ENCODE measurements around the gene REP15.
"Not testable (repeated sequence)": the region's sequence is repeated elsewhere in the genome, so short reads cannot be mapped to it uniquely, and the experiment has no call there.

REP15 gene

DNA sequence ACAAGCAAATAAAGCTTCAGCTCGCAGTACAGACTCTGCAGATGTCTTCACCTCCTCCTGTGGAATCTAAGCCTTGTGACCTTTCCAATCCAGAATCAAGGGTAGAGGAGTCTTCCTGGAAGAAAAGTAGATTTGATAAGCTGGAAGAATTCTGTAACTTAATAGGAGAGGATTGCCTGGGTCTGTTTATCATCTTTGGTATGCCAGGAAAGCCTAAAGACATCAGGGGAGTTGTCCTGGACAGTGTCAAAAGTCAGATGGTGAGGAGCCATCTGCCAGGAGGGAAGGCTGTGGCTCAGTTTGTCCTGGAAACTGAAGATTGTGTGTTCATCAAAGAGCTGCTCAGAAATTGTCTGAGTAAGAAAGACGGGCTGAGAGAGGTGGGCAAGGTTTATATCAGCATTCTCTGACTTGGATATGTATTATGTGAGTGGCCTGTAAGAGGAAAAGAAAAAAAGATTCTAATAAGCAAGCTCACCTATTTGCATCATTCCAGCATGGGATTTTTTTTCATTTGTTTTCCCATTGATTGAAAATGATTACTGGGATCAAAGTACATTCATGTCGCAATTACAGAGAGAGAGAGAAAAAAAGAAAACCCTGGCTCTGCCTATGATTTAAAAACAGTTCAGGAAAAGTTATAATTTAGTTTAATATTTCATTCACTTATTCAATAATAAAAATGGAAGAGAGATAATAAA, 767 bp downstream of the REP15 start:
- DNase-seq (ENCODE audit: low read depth in 2 of 2): no peak

DNA sequence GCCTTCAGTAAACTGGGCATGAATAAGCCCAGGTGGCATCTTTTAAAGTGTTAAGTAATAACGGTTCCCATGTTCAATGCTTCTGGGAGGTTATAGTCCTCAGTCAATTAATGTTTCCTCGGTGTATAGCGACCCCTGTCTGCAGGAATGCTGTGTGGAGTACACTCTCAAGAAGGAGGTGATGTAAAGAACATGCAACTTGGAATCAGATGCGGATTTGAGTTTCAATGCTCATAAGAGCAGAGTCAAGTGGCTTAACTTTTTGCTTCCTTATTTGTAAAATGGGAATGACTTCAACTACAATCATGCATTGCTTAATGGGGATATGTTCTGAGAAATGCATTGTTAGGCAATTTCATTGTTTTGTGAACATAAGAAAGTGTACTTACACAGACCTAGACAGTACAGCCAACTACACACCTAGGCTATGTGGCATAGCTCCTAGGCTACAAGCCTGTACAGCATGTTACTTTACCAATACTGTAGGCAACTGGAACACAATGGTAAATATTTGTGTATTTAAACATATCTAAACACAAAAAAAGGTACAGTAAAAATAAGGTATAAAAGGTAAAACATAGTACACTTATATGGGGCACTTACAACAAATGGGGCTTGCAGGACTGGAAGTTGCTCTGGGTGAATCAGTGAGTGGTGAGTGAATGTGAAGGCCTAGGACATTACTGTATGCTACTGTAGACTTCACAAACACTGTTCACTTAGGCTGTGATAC, 7.6 kb downstream of the REP15 start:
- peak; percentile 38 to 56 for DNase-seq (ENCODE audit: low read depth in 2 of 2)

DNA sequence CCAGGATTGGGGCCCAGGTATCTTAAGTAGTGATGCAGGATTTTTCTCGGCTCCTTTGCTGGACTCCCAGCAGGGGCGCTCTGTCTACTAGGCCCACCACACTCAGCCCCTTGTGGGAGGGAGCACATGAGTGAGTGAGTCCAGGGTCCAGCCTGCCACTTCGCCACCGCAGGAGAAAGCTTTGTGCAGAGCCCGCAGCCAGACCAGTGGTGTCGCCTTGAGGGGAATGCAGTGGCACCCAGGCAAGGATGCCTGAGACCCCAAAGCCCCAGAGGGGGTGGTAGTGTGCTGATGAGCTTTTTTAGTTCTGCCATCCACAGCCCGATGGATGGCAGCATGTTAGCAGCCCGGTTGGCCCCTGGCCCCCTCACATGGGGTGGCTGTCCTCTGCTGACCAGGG, 9.0 kb downstream of the REP15 start:
- no peak for DNase-seq (ENCODE audit: low read depth in 2 of 2)

DNA sequence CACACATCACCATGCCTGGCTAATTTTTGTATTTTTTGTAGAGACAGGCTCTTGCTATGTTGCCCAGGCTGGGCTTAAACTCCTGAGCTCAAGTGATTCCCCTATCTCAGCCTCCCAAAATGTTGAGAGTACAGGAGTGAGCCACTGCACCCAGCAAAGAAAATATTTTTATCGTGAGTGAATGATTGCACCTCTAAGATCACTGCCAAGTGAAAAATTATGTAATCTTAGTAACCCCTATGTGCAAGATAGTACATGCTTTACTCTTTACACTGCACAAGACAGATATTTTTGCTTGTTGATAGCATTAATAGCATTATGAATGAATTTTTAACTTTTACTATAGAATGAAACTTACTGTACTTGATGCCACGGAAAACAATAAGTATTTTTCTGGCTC, 11.0 kb downstream of the REP15 start:
- DNase-seq (ENCODE audit: low read depth in 2 of 2): no peak

DNA sequence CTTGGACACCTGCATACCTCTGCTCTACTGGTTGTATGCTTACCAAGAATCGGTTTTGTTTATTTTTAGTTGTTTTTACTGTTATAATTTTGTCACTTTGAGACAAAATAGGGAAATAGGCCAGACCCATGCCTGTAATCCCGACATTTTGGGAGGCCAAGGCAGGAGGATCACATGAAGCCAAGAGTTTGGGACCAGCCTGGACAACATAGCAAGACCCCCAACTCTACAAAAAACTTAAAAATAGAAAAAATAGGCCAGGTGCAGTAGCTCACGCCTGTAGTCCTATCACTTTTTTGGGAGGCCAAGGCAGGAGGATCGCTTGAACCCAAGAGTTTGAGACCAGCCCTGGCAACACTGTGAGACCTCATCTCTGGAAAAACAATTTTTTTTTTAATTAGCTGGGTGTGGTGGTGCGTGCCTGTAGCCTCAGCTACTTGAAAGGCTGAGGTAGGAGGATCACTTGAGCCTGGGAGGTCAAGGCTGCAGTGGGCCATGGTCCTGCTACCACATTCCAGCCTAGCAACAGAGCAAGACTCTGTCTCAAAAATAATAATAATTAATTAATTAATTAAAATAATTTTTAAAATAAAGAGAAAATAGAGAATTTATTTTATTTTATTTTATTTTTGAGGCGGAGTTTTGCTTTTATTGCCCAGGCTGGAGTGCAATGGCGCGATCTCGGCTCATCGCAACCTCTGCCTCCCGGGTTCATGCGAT, 13.1 kb downstream of the REP15 start:
- DNase-seq (ENCODE audit: low read depth in 2 of 2): no peak

DNA sequence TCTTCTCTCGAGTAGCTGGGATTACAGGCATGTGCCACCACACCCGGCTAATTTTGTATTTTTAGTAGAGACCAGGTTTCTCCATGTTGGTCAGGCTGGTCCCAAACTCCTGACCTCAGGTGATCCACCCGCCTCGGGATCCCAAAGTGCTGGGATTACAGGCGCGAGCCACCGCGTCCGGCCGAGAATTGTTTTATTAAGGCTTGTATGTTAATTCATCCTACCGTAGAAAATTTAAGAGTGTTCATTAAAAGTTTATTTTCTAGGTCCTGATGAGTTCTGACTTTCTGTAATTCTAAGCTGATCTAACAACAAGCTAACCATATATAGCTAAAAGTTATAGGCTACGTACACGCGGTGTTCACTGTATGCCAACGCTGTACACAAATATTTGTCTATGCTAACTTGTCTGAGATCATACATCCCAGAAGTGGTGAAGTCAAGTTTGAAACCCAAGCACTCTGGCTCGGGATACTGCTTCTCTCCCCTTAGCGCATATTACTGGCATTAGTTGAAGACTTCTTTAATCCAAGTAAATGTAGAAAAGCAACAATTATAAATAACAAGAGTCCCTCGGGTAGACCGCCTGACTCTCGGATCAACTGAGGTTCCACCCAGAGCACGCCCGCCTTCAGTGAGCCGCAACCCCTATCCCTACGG, 13.8 kb downstream of the REP15 start:
- DNase-seq (ENCODE audit: low read depth in 2 of 2): no peak

DNA sequence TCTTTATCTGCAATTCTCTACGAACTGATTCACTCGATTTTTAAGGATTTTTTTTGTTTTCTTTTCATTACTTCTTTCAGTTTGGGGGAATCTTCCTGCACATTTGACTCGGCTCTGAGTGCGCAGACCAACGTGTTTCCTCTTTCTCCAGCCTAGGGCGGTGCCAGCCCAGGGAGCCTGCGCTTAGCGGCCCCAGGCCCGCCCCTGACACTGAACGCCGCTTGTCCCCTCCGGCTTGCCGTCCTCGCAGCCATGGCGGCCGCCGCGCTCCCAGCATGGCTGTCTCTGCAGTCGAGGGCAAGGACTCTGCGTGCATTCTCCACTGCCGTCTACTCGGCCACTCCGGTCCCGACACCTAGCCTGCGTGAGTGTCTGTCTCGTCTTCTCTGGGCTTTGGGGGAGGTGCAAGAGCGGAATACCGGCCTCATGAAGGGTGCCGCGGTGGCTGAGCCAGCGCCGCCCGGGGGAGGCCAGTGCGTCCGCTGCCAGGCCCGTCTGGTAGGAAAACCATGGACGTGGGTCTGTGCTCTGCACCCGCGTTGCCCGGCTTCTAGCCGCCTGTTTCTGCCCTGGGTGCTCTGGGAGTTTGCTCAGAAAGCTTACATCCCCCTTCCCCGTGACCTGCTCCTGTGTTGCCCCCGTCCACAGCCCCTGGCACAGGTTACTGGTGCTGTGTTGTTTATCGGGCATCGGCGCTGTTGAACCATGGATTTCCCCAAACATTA, 14.5 kb downstream of the REP15 start, which contains the start of gene MRPS35:
Gene MRPS35, plus strand, starts transcription at position 241 of the 725 bp plus-strand sequence. Its CDS starts 12 bp downstream, at position 253.
- peak; percentile 82 to 85 for DNase-seq (ENCODE audit: low read depth in 2 of 2)

DNA sequence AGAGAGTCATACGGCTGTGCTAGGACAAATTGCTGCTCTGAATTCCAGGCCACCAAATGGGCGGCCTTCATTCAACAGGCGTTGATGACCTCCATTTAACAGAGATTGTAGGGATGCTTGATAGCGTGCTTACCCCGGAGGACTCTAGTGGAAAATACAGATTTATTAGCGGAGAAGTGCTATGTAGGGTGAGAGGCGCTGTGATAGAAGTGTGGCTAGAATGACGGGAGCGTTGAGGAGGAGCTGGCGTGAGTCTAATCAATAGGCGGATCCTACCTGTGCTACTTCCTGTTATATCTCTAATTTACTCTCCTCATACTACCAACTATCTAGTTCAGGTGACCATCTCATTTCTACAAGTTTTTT, 15.1 kb downstream of the REP15 start:
- no peak for DNase-seq (ENCODE audit: low read depth in 2 of 2)

DNA sequence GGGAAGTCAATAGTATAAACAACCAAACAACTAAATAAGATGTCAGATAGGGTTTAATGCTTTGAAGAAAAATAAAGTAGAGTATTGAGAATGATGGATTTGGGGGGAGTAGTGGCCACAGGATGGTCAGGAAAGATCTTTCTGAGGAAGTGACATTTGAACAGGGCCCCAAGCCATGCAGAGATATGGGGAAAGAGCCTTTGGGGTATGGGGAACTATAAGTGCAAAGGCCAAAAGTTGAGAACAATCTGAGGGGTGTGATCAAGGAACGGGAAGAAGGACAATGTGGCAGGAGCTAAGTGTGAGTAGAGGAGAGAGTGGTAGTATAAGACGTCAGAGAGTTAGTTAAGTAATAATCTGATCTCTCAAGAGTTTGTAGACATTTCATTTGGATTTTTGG, 15.7 kb downstream of the REP15 start:
- DNase-seq (ENCODE audit: low read depth in 2 of 2): no peak

DNA sequence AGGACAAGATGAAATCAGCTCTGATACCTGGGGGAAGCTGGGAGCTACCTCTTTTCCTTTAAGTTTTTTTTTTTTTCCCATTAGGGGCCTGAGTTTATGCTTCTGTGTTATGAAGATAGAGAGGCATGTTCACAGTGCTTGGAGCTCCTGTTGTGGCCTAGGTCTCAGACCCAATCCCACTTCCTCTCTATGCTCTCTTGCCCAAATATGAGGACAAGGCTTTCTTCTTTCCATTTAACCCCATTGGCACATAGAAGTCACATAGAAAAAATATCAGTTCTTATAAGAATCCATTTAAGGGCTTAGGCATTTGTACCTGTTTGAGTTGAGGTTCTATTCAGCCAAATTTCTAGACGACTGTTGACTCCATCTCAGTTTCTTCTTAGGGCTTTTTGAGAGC, 27.0 kb downstream of the REP15 start:
- no peak for DNase-seq (ENCODE audit: low read depth in 2 of 2)

DNA sequence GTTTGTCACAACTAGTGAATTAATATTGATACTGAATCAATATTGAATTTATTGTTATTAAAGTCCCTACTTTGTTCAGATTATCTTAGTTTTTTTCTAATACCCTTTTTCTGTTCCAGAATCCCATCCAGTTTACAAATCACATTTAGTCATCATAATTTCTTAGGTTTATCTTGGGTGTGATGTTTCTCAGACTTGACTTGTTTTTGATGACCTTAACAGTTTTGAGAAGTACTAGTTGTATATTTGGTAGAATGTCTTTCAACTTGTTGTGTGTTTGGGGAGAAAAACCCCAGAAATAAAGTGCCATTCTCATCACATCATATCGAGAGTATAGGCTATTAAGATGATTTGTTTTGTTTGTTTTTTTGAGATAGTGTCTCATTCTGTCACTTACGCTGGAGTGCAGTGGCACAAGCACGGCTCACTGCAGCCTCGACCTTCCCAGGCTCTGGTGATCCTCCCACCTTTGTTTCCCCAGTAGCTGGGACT, 33.9 kb downstream of the REP15 start:
- no peak for DNase-seq (ENCODE audit: low read depth in 2 of 2)

DNA sequence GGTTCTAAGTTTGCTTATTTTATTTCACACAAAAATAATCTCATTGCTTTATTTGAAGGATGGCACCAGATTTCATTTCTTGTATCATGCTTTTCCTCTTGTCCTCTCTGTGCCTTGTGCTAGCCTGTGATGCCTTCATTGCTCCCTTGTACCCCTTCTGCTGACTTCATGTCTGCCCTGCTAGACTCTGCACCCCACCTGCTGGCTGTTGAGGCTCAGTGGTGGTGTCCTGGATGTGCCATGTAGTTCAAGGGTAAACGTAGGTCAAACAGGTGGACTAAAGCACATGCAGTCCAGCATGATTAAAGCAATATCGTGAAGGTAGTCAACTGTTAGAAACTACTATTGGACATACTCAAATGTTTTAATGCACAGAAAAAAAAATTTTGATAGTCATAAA, 36.0 kb downstream of the REP15 start:
- DNase-seq (ENCODE audit: low read depth in 2 of 2): no peak

DNA sequence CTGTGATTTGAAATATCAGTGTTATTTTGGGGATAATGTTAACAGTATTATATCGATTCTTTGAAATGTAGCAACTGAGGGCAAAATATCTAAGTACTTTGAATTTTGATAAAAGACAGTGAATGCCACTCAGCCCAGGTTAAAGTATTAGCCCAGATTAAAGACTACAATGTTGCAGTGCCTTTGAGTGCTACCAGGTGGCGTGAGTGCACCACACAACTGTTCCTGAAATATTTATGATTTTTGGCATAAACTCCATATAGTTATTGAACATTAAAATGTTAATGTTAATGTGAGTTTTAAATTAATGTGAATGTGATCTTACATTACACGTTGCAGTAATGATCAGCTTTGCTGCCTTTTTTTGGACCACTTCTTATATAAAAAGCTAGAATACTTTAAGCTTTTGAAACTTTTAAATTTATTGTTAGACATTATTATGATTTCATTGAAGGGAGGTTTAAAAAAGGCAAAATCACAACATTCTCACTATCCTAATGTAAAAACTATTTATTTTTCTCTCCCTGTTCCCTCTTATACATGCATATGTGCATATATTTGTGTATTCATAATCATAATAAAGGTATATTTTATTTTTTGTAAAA, 36.9 kb downstream of the REP15 start:
- peak; percentile 12 to 23 for DNase-seq (ENCODE audit: low read depth in 2 of 2)

DNA sequence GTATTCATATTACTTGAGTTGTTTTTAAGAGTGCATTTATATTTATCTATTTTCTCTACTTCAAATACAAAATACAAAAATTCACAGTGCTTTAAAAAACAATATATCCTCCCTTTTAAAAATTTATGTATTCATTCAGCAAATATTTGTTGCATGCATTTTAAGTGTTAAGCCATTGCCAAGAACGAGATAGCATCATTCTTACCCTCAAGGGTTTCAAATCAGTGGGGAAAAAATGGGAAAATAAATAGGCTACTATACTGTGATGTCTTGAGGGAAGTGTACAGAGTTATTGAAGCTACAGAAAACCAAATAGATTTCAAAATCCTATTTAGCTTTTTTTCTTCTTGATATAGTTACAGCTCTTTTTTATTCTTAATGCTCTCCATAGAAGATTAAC, 37.5 kb downstream of the REP15 start:
- no peak for DNase-seq (ENCODE audit: low read depth in 2 of 2)

DNA sequence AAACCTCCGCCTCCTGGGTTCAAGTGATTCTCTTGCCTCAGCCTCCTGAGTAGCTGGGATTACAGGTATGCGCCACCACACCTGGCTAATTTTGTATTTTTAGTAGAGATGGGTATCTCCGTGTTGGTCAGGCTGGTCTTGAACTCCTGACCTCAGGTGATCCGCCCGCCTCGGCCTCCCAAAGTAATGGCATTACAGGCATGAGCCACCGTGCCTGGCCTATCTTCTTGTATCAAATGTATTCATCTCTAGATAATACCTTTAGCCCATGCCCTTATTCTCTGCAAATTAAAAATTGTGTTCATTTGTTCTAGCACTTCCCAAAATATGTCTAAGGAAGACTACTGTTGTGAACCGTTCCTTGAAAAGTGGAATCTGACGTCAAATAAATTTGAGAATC, 38.1 kb downstream of the REP15 start:
- not testable (repeated sequence) for DNase-seq (ENCODE audit: low read depth in 2 of 2)

DNA sequence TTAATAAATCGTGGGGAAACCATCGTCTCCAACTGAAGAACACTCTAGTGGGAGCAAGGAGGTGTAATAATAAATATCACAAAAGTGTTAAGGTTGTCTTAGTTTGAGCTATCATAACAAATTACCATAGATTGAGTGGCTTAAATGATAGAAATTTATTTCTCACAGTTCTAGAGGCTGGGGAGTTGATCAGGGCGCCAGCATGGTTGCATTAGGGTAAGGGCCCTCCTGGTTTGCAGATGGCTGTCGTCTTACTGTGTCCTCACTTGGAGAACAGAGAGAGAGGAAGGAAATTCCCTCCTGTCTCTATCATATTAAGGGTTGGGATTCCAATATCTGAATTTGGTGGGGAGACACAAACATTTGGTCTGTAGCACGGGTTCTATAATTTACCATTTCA, 47.4 kb downstream of the REP15 start:
- DNase-seq (ENCODE audit: low read depth in 2 of 2): no peak

DNA sequence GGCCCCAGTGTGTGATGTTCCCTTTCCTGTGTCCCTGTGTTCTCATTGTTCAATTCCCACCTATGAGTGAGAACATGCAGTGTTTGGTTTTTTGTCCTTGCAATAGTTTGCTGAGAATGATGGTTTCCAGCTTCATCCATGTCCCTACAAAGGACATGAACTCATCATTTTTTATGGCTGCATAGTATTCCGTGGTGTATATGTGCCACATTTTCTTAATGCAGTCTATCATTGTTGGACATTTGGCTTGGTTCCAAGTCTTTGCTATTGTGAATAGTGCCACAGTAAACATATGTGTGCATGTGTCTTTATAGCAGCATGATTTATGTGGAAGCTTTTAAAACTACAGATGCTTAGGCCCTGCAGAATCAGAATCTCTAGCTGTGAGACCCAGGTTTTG, 49.5 kb downstream of the REP15 start:
- DNase-seq (ENCODE audit: low read depth in 2 of 2): not testable (repeated sequence)
